ENCODE results near the gene TMEM135.

The TMEM135 gene

GRCh38 chr11:87366763-87367405 lies 329.1 kb downstream of the TMEM135 start:
- DNase-seq = no peak

GRCh38 chr11:87368151-87368550 lies 330.4 kb downstream of the TMEM135 start:
- no peak for DNase-seq

DNA sequence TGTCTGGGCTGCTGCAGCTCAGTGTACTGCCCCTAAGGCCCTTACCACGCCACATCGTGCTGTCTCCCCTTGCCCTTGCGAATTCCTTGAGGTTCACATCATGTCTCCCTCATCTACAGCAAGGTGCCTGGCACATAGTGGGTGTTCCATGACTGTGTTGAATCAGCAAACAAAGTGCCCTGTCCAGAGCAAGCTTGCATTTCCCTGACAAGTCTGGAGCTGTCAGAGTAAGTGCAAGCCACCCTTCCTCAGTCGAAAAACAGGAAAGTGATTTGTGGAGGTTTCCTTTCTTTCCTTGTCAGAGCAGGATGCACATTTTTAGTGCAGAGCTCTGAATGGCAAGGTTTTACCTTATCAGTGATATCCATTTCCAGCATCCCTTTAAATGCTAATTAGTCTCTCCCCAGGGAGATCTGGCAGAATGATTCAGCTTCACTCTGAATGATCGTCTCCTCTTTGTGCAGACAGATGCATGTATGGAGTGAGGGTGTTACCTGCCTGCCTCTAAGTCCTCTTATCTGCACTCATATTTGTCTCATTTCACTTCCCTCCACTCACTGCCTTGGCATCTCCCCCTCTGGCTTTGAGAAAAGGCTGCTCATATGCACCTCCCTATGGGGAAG lies 331.2 kb downstream of the TMEM135 start:
- no peak for DNase-seq

GRCh38 chr11:87369888-87370287 lies 332.2 kb downstream of the TMEM135 start:
- no peak for DNase-seq

GRCh38 chr11:87372065-87372464 lies 334.3 kb downstream of the TMEM135 start:
- DNase-seq = no peak

All from CD4-positive, alpha-beta T cell treated with Interferon alpha-2 for 1 hour (primary cell).